Left lobe of liver (tissue), 2 donors: ENCODE measurements around the gene LOX. TPM values are rescaled to one million over a fixed set of nuclear protein-coding genes. Genes with fewer than 3 reads are reported as not detected.
"Not testable (repeated sequence)": the region's sequence is repeated elsewhere in the genome, so short reads cannot be mapped to it uniquely, and the experiment has no call there.

Source experiments
- ATAC-seq: fragments of 200-7000 bp; cut with Tn5 transposase; one replicate; pipeline ENCODE4 v1.9.1; 2020; ENCODE audit warnings: mild to moderate bottlenecking, moderate library complexity
- DNase-seq: peaks from one replicate; pipeline ENCODE4 v3.0.0-alpha.2; 2020; ENCODE audit warnings: low spot score
- total RNA-seq: library from RNA; stranded (reverse); gene quantifications from one replicate; pipeline ENCODE4 v1.2.1, GENCODE V29; 2021
- donor health status: DM: no; HTN: no; CAD: no; lungs with moderate emphysema.
- donor health status: DM: no; HTN: yes; CAD: no.

Gene LOX
- total RNA-seq, 1 donor from 2014 or later = 2.1 TPM

DNA sequence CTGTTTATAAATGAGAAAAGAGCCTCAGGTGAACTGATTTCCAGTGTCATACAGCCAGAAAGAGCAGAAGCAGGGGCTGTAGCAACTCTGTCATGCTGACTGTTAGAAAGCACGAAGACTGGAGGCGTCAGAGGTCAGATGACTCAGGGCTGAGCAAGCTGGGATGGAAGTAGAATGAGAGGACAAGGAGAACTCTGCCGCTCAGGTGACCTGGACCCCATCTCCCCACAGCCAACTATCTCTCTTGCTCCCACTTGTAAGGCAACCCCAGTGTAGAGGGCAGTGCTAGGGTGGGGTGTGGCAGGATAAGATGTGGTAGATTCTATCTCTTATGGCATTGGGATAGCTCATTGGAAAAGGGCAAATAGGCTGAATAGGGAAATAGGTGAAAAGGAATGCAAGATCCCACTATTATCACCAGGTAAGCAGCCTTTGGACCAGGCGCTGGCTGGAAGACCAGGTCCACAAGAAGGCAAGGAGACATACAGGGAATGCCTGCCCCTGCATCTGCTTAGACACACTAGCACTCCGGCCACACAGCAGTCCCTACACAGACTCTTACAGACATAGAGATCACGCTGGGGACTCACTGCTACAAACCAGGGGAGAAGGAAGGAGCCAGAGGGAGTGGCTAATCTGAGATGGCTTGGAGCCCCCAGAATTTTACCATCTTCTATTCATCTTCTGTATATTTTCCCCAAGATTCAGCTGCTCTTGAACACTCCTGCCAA is 21.2 kb upstream of the LOX start:
- no peak for ATAC-seq
- no peak for DNase-seq

DNA sequence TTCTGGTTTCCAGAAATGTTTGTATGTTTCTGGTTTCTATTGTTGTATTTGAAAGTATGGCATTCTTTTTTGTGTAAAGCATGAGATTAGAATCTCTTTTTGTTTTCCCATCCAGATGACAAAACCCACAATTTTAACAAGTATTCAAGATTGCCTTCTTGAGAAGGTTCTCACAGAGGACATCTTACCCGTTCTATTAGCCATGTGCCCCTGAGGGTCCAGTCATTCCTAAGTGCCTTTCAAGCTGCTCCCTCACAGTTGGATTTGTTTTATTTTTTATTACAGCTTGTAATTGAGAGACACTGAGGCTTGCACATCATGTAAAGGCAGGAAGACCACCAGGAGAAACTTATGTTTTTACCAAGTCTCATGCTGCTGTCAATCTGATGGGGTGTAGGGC is 19.3 kb upstream of the LOX start:
- ATAC-seq = no peak

GRCh38 chr5:122095158-122095557 is 17.1 kb upstream of the LOX start:
- DNase-seq (no peak), ATAC-seq (no peak)

More for the DNA sequence above, 19.3 kb upstream of the LOX start:
- DNase-seq = no peak

DNA sequence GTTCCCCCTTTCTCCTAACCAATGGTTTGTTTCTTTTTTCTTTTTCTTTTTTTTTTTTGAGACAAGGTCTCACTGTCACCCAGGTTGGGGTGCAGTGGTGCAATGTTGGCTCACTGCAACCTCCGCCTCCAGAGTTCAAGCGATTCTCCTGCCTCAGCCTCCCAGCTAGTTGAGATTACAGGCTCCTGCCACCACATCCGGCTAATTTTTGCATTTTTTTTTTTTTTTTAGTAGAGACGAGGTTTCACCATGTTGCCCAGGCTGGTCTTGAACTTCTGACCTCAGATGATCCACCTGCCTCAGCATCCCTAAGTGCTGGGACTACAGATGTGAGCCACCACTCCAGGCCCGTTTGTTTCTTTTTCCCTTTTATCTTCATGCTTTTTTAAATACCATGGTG is 16.2 kb upstream of the LOX start:
- not testable (repeated sequence) for DNase-seq, ATAC-seq

DNA sequence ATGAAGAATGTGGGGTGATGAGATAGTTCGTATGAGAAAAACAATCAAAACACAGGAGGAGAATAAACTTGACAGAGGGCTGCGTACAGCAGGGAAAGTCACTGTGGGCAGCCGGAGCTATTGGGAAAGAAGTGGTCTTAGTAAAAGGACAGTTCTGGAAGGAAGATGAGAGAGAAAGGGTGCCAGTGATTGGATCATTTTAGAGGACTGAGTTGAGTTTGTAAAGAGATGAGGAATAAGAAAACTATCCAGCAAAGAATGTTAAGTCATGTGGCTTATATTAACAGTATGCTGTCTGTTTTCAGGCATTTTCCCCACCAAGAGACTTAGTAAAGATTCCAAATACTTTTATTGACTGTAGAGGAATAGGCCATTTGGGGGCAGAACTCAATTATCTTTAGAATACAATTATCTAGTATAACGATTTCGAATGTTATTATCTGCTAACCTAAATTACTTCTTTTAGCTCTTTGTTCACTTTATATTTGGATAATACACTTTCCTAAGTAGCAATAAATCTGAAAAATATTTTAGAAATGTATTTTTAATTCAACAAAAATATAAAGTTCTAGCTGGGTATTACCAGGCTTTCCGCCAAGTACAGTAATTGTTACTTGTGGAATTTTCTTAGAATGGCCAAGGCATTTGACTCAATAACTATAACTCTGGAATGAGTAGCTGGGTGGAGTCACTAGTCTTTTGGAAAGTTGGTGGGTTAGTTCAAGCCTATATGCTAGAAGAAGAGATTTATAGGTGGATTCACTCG is 15.5 kb upstream of the LOX start:
- no peak for DNase-seq
- no peak for ATAC-seq

DNA sequence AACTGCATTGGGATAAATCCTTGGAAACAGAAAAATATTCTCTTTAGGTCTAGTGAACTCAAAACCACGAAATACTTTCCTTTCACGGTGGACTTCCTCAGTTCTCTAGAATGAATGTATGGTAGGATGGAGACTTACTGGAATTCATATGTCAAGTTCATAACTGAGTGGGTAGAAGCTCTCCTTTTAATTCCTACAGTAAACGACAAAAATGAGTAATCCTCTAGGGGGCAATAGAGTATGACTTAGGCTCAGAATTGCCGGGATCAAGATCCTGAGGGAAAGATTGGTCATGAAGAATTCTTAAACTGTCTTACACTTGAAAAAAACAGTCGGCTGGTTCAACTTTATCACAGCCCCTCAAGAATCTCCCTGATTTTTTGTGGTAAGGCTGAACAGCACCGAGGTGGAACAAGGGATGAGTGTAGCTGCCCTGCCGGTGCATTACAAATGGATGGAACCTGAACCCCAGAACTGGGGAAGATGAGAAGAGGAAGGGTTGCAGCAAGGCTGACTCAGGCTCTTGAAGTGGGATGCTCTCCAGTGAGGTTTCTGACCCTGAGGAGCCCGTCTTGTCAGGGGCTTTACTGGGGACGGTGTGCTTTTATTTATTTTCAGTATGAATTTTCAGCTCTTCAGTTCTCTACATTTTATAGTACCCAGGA is 14.0 kb upstream of the LOX start:
- peak; percentile 39 for ATAC-seq
- DNase-seq = no peak

DNA sequence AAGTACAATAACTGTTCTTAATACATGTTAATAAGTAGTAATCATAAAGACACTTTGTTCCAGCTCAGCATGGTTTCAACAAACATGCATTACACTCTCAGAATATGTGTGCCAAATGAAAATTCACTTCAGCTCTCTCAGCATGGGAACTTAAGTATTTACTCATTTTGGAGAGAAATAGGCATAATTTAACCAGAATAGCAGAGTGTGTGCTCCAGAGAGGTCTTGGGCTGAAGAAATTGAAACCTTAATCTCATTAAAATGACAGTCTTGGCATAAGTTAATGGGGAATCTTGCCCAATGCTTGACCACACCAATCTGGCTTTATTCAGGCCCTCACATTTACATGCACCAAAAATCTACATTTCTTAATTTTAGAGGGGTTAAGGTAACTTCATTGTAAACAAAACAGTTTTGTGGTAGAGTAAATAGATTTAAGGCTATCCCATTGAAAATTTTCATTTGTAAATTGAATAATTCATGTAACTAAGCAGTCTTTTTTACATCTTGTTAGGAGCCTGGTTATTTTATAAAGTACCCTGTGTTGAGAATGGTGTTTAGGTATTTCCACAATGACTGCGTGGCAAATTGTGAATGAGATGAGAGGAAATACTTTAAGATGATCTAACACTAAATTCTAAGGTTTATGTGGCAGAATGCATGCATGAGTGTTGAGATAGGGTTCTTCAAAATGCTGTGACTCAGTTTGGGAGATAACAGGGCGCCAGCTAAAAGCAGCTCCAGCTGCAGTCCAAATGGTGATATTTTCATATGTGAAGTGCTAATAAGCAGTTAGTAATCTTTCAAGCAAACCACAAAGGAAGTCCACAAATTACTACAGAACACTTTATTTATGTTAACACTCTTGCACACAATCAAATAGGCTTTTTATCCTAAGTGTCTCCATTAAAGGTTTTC is 11.3 kb upstream of the LOX start:
- ATAC-seq = no peak
- no peak for DNase-seq

DNA sequence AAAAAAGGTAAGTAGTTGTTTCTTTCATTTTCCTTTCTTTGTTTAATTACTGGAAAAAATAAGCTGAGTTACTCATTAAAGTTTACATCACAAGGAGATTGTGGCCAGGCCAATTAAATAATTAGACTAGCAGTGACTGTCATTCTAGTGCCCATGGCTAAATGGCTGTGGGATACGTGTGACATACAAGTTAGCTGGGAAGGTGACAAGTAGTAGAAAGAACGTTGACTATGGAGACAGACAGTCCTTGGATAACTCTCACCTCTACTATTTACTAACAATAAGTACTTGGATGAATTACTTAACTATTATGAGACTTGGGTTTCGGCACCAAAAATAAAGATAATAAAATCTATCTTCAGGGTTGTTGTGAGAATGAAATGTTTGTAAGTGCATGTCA is 7.0 kb upstream of the LOX start:
- ATAC-seq = no peak

DNA sequence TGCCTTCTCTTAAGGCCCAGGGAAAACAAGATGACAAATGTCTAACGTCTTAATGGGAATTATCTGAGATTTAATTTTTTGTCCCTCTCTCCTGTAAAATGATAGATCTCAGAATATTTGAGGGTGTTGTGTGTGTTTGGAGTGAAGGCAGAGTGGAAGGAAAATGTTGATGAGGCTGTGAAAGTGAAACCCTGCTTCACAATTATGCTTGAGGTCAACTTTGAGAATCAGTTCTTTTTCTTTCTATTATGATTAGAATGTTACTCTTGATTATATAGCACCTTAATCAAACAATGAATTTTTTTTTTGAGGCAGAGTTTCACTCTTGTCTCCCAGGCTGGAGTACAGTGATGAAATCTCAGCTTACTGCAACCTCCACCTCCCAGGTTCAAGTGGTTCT is 5.5 kb upstream of the LOX start:
- DNase-seq (no peak), ATAC-seq (no peak)

More for the DNA sequence above, 7.0 kb upstream of the LOX start:
- DNase-seq = no peak

DNA sequence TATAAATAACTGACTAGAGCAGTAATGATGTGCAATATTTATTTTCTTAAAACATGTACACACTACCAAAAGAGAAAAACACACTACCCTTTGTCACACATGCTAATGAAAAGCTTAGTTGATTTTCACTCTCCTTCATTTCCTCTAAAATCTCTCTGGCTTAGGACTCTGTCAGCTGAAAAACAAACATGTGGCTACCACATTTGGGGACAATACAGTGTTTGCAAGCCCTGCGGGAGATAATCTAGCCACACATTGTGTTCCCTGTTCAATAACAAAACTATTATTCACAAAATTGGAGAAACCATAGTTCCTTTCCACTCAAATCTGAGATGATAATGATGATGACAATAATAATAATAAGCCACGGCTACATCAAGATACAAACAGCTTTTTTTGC is 3.5 kb upstream of the LOX start:
- DNase-seq = no peak
- ATAC-seq = no peak

- ATAC-seq = peak; percentile 73
- DNase-seq = no peak
Observed at GRCh38 chr5:122077366-122078115, 518 bp downstream of the LOX start.

DNA sequence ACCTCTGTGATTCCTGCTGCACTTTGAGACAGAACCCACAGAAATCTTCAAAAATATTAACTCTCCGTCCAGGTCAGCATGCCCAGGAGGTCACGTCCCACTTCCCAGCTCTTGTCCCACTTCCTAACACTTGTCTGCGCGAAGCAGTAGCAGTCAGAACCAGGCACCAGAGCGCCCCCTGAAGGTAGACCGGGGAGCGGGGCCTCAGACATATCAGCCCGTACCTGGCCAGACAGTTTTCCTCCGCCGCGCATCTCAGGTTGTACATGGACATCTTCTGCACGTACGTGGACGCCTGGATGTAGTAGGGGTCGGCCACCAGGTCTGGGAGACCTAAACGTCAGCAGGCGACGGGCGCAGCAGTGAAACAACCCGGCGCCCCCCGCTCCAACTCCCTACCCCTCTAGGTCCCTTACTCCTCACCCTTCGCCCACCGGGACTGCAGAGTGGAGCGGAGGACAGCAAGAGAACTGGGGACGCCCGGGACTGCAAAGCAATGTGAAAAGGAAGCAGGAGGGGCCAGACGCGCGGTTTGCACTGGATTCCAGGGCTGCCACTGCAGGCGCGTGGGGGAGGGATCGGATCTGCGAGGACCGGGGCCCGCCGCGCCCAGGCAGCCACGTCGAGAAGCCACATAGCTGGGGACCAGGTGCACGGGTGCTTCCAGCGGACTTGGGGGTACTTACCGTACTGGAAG is 1.2 kb downstream of the LOX start:
- ATAC-seq (peak; percentile 72), DNase-seq (peak; percentile 61)

- no peak for ATAC-seq
Observed at GRCh38 chr5:122076050-122076461, 2.0 kb downstream of the LOX start.

GRCh38 chr5:122073864-122074263 is 4.2 kb downstream of the LOX start:
- DNase-seq = no peak
- ATAC-seq = no peak

More at GRCh38 chr5:122076050-122076461, 2.0 kb downstream of the LOX start:
- DNase-seq = no peak

- no peak for DNase-seq
- ATAC-seq = no peak
Observed at GRCh38 chr5:122073018-122073417, 5.0 kb downstream of the LOX start.

GRCh38 chr5:122067390-122067789 is 10.7 kb downstream of the LOX start:
- ATAC-seq (no peak), DNase-seq (no peak)

GRCh38 chr5:122064992-122065391 is 13.1 kb downstream of the LOX start:
- DNase-seq = no peak
- no peak for ATAC-seq

DNA sequence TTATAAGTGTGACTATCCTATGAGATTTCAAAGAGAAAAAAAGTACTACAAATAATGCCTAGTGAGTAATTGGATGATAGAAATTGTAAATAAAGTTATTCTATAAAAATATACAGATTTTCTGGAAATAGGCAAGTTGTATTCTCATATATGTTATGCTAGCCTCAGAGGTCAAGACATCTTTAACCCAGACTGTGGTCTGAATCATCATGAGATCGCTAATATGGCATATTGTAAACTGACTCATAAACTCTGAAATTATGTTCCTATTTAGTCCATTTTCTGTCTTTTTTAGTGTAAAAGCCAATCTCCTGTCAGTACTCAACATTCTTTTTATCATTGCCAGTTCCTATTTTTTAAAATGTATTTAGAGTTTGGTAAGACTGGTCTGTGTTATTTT is 14.2 kb downstream of the LOX start:
- DNase-seq (no peak), ATAC-seq (no peak)

DNA sequence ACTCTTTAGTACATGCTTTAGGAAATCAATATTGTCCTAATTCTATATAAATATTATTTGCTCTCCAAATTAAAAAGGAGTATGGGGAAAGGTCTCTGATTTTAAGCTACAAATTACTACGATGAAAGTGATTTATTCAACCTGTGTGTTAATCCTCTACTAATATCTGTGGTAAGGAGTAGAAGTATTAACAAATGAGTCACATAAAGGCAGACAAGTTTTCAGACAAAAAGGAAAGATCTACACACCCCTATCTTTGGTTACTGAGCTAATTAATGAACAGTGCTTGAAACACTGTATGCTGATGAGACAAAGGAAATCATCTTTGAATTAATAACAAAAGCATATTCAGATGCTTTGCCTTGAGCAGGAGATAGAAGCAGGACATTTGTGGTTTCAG is 15.9 kb downstream of the LOX start:
- no peak for DNase-seq
- no peak for ATAC-seq
